GM12872 (cell line): Measurements from ENCODE around the gene BST2.

ENCODE experiments used
- CTCF ChIP-seq: IDR thresholded peaks from 3 replicates; pipeline ENCODE4 v1.5.1; 2011; ENCODE audit warnings: low read depth, mild to moderate bottlenecking, low read length, moderate library complexity; ENCODE audit not compliant: insufficient read depth

Gene BST2

DNA sequence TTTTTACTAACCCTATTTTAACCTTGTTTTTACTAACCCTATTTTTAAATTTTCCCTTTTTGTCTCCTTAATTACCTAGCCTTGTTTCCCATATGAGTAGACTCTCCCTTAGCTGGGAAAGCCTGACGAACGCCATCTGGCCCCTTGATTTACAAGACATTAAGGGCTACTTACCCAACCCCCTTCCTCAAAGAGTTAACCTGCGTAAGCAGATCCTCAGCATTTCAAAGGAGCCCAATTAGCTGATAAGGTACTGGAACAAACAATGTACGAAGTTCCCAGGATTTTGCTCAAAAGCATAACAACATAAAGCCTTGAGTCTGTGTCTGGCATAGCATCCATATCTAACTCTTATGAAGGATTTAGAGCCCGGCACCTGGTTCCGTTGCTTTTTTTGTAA, 9.7 kb upstream of the BST2 start:
- no peak for TF ChIP-seq CTCF

DNA sequence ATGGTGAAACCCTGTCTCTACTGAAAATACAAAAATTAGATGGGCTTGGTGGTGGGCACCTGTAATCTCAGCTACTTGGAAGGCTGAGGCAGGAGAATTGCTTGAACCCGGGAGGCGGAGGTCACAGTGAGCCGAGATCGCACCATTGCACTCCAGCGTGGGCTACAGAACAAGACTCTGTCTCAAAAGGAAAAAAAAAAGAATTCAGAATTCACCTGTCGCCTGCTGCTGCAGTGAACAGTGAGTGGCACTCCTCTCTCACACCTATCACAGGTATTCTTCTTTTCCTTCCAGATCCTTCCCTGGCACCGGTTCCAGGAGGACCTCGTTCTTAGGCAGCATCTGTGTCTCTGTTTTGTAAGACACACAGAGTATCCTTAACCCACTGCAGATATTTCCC, 8.7 kb upstream of the BST2 start:
- TF ChIP-seq CTCF: no peak

- no peak for TF ChIP-seq CTCF
Observed at GRCh38 chr19:17411801-17412200, 6.4 kb upstream of the BST2 start.

- TF ChIP-seq CTCF: no peak
Observed at GRCh38 chr19:17409990-17410389, 4.6 kb upstream of the BST2 start.

- no peak for TF ChIP-seq CTCF
Observed at GRCh38 chr19:17406887-17407196, 1.4 kb upstream of the BST2 start.

DNA sequence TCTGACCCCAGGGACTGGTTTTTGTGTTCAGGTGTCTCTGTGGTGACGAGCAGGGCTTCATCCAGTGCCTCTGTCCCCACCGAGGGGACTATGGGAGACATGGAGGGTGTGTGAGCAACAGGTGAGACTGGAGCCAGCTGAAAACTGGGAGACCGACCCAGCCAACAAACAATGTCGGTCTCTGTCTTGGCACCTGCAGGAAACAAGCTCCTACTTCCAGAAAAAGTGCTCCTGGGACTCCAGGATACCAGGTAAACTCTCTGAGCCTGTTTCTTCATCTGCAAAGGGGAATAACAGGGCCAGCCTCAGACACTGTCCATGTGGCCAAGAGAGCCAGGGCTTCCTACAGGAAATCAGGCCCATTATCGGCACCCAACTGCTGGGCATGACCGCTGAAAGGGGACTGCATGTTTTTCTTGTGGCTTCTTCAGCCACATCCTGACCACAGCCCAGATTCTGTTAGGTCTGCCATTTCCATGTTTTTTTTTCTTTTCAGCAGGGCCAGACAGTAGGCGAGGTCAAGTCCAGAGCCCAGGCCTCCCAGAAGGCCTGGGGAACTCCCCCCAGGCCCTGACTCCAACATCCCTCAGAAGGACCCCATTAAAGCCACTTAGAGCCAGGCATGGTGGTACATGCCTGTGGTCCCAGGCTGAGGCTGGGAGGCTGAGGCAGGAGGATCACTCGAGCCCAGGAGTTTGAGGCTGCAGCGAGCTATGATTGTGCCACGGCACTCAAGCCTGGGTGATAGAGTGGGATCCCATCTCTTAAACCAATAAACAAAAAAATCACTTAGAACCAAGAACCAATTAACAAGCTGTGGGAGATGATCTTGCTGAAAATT, 836 bp upstream of the BST2 start:
- TF ChIP-seq CTCF: no peak

GRCh38 chr19:17404621-17405249, 695 bp downstream of the BST2 start:
- TF ChIP-seq CTCF: no peak
